Measurements from ENCODE around the gene TMEM163.
"Not testable (repeated sequence)": the region's sequence is repeated elsewhere in the genome, so short reads cannot be mapped to it uniquely, and the experiment has no call there.

TMEM163 gene

GRCh38 chr2:134718817-134719814 is at the start of gene TMEM163:
TMEM163 (minus strand) TSS chr2:134719000.
- DNase-seq = no peak

GRCh38 chr2:134766583-134766982 is 47.8 kb upstream of the TMEM163 start:
- no peak for DNase-seq

GRCh38 chr2:134765987-134766386 is 47.2 kb upstream of the TMEM163 start:
- DNase-seq = no peak

- no peak for DNase-seq
Observed at GRCh38 chr2:134764164-134764563, 45.4 kb upstream of the TMEM163 start.

- DNase-seq = no peak
Observed at GRCh38 chr2:134763164-134763710, 44.4 kb upstream of the TMEM163 start.

GRCh38 chr2:134762508-134762907 is 43.7 kb upstream of the TMEM163 start:
- DNase-seq = no peak

- no peak for DNase-seq
Observed at GRCh38 chr2:134760385-134760784, 41.6 kb upstream of the TMEM163 start.

GRCh38 chr2:134758633-134759032 is 39.8 kb upstream of the TMEM163 start:
- no peak for DNase-seq

- DNase-seq = not testable (repeated sequence)
Observed at GRCh38 chr2:134751981-134752380, 33.2 kb upstream of the TMEM163 start.

- DNase-seq = no peak
Observed at GRCh38 chr2:134745546-134745945, 26.7 kb upstream of the TMEM163 start.

- DNase-seq = no peak
Observed at GRCh38 chr2:134745023-134745422, 26.2 kb upstream of the TMEM163 start.

GRCh38 chr2:134739879-134740301 is 21.1 kb upstream of the TMEM163 start:
- no peak for DNase-seq

- no peak for DNase-seq
Observed at GRCh38 chr2:134739236-134739878, 20.6 kb upstream of the TMEM163 start.

GRCh38 chr2:134738141-134738870 is 19.5 kb upstream of the TMEM163 start:
- no peak for DNase-seq

GRCh38 chr2:134737671-134738070 is 18.9 kb upstream of the TMEM163 start:
- DNase-seq = no peak

GRCh38 chr2:134736167-134736880 is 17.5 kb upstream of the TMEM163 start:
- peak; percentile 85 for DNase-seq

- DNase-seq = no peak
Observed at GRCh38 chr2:134728163-134728562, 9.4 kb upstream of the TMEM163 start.

- DNase-seq = no peak
Observed at GRCh38 chr2:134727385-134727784, 8.6 kb upstream of the TMEM163 start.

- no peak for DNase-seq
Observed at GRCh38 chr2:134726645-134727044, 7.8 kb upstream of the TMEM163 start.

GRCh38 chr2:134725876-134726275 is 7.1 kb upstream of the TMEM163 start:
- DNase-seq = no peak

- no peak for DNase-seq
Observed at GRCh38 chr2:134724341-134724740, 5.5 kb upstream of the TMEM163 start.

GRCh38 chr2:134723742-134724141 is 4.9 kb upstream of the TMEM163 start:
- DNase-seq = not testable (repeated sequence)

Data from islet precursor cell (in vitro differentiated cells).